ENCODE results near the gene SEMA4F.
"Not testable (repeated sequence)": the region's sequence is repeated elsewhere in the genome, so short reads cannot be mapped to it uniquely, and the experiment has no call there.

Gene SEMA4F, protein sequence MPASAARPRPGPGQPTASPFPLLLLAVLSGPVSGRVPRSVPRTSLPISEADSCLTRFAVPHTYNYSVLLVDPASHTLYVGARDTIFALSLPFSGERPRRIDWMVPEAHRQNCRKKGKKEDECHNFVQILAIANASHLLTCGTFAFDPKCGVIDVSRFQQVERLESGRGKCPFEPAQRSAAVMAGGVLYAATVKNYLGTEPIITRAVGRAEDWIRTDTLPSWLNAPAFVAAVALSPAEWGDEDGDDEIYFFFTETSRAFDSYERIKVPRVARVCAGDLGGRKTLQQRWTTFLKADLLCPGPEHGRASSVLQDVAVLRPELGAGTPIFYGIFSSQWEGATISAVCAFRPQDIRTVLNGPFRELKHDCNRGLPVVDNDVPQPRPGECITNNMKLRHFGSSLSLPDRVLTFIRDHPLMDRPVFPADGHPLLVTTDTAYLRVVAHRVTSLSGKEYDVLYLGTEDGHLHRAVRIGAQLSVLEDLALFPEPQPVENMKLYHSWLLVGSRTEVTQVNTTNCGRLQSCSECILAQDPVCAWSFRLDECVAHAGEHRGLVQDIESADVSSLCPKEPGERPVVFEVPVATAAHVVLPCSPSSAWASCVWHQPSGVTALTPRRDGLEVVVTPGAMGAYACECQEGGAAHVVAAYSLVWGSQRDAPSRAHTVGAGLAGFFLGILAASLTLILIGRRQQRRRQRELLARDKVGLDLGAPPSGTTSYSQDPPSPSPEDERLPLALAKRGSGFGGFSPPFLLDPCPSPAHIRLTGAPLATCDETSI

GRCh38 chr2:74653985-74654882 lies at the start of gene SEMA4F:
Gene SEMA4F (plus strand): TSS chr2:74654247. CDS start chr2:74654377, 130 bp downstream.
- DNase-seq, result peak; percentile 97

DNA sequence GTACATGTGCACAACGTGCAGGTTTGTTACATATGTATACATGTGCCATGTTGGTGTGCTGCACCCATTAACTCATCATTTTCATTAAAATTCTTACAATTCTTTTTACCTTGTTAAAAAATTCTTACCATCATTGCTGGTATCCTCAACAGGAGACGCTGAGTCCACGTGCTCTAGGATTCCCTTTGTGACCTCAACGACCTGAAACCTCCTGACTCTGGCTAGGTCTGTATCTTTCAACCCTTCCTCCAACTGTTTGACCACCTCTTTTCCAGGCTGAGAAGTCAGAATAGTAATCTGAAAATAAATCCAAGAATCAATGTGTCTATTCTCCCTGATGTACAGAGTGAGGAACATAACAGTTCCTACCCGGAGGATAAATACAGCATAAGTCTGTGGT lies 47.1 kb upstream of the SEMA4F start:
- no peak for DNase-seq

DNA sequence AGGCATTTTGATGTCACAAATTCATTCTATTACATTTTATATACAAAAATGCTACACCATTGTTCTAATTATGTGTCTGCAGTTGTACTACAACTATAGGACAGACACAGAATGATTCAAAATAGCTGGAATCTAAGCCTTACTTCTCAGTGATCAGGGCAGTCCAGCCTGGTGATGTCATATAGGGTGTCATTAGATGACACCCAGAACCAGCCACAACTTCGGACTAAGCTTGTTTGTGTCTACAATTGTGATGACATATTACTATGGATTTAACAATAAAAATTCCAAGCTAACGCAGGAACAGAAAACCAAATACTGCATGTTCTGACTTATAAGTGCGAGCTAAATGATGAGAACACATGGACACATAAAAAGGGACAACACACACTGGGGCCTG lies 36.9 kb upstream of the SEMA4F start:
- no peak for DNase-seq

GRCh38 chr2:74618410-74619083 lies 35.5 kb upstream of the SEMA4F start:
- DNase-seq, result no peak

DNA sequence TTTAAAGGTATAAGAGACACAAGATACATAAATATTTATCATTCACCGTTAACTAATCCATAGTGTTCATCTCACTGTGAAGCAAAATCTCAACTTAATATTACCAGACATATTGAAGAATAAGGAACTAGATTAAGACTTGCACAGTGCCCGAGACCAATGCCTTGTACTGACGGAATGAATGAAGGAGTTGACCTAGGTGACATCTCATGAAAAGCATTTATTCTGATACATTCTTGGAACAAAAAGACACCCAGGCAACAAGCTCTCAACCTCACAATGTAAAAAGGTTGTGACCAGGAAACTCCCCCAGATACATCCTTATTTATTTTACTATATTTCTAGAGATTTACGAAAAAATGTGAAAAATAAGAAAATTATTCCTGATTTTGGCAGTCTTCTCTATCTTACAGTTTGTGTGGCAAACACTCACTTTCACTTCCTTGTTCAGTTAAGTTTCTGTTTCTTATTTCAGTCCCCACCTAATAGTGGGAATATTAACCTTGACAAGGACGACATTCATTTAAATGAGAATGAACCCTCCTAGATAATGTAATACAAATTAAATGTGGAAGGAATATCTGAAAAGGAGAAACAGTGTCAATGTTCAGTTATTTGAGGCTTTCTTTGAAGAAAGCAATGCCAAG lies 34.3 kb upstream of the SEMA4F start:
- DNase-seq, result no peak

GRCh38 chr2:74620671-74621070 lies 33.4 kb upstream of the SEMA4F start:
- DNase-seq, result no peak

DNA sequence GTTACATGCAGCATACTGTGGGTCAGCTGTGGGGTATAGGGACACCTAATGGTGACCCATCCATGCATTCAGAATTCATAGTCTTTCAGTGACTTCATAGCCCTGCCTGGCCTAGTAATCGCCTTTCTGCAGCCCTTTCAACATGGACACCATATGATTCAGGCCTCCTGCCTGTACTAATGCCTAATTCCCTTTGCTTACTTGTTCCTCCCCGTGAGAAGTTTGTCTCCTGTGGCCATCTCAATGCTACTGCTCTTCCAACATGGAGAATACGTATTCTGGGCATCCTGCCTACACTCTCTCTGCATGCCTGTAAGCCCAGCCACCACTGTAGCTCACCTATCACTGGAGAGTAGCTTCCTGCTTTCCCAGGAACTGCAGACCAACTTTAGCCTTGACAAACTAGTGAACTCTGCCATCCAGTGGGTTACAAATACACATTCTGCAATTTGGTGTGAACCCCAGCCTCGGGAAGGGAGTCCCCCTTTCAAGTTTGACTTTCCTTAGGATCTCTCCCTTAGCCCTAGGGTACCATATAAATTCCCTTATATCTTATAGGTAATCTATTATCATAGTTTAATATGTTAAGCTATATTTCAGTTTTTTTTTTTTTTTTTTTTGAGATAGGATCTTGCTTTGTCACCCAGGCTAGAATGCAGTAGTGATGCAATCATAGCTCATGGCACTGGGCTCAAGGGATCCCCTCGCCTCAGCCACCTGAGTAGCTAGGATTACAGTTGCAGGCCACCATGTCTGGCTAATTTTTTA lies 28.2 kb upstream of the SEMA4F start:
- no peak for DNase-seq

DNA sequence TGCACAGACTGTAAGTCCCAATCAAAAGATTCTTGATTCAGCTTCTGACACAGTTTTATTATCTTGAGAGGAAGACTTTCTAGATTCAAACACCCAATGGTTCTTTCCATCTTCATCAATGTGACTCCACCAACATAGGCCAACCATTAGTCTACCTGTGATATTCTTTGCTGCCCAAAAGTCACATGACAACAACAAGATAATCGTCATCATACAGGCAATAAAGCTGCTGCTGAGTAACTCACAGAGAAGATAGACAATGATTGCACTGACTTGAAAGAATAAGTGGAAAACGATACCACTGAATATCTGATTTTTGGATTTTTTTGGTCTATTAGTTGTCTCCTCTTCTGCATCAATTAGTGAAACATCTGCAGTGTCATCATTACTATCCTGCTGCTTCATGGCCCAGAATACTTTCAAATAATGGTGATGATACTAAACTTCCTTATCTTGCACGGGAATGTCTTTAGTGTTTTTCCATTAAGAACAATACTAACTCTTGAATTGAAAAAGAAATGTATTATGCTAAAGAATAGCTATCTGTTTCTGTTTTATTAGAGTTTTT lies 25.4 kb upstream of the SEMA4F start:
- DNase-seq, result no peak

DNA sequence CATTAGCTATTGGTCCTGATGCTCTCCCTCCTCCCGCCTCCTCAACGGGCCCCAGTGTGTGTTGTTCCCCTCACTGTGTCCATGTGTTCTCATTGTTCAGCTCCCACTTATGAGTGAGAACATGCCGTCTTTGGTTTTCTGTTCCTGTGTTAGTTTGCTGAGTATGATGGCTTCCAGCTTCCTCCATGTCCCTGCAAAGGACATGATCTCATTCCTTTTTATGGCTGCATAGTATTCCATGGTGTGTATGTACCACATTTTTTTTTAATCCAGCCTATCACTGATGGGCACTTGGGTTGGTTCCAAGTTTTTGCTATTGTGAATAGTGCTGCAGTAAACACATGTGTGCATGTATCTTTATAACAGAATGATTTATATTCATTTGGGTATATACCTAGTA lies 23.6 kb upstream of the SEMA4F start:
- DNase-seq, result not testable (repeated sequence)

GRCh38 chr2:74632209-74632938 lies 21.7 kb upstream of the SEMA4F start:
- no peak for DNase-seq

DNA sequence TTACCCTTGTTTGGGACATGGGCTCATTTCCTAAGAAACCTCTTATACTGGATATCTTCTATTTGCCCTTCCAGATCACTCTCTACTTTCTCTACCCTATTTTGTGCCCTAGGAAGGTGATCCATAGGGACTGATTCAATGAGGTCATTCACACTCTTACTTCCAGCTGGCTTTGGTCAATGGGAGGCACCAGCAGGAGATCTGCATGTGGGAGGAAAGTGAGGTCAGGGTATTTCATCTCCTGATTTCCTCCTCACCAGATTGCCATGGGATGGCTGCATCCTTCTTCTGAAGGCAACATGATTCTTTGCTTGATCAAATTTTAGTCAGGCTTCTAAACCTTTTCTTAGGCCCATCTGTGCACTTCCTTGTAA lies 21.1 kb upstream of the SEMA4F start:
- DNase-seq, result no peak

DNA sequence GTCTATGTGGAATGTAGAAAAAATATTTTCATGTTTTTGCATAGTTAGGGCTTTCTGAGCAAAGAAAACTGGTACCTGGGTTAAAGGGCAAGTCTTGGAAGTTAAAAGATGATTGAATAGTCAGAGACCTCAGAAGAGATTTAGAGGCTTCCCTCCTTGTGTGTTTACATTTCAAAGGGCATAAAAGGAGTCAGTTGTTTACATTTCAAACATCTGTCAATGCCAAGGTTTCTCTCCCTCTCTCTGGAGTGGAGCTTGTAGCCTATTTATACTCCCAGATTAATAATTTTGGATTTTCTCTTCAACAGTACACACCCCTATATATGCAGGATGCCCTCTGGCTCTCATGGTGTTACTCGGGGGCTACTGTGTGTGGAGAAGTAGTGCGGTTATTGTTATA lies 14.5 kb upstream of the SEMA4F start:
- DNase-seq, result no peak

DNA sequence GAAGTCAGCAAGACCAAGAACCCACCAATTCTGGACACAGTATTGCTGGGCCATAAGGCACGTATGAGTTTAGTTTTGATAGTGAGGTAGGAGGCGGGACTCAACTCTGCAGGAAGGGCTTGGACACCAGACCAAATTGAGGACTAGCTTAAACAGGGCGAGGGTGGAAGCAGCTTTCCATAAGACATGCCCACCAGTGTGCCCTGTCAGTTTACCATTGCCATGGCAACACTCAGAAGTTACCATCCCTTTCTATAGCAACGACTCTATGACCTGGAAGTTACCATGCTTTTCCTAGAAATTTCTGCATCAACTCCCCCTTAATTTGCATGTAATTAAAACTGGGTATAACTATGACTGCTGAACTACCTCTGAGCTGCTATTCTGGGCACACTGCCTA lies 8.7 kb upstream of the SEMA4F start:
- no peak for DNase-seq

DNA sequence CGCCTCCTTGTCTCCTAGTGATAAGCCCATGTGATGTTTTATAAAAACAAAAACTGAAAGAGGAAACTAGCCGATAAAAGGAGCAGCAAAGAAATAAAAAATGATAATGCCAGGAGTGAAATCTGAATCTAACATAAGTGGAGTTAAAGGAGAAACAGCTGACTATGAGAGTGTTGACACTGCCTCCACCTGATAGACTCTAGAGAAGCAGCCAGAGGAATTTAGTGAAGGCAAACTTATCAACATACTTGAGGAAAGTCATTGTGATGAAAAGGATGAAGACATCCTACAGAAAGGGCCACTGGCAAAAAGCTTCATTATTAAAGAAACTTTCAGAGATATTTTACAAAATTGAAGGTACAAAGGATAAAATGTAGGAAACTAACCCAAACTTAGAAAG lies 7.8 kb upstream of the SEMA4F start:
- no peak for DNase-seq

- DNase-seq, result no peak
Measured at GRCh38 chr2:74646834-74647482, 7.1 kb upstream of the SEMA4F start.

GRCh38 chr2:74648009-74648443 lies 6.0 kb upstream of the SEMA4F start, which contains the start of gene M1AP:
Gene M1AP (minus strand): TSS chr2:74648330. CDS start chr2:74640275, 8,055 bp downstream.
- peak; percentile 12 for DNase-seq

- DNase-seq, result no peak
Measured at GRCh38 chr2:74653589-74653984, 460 bp upstream of the SEMA4F start.

- no peak for DNase-seq
Measured at GRCh38 chr2:74655579-74655978, 1.5 kb downstream of the SEMA4F start.

DNA sequence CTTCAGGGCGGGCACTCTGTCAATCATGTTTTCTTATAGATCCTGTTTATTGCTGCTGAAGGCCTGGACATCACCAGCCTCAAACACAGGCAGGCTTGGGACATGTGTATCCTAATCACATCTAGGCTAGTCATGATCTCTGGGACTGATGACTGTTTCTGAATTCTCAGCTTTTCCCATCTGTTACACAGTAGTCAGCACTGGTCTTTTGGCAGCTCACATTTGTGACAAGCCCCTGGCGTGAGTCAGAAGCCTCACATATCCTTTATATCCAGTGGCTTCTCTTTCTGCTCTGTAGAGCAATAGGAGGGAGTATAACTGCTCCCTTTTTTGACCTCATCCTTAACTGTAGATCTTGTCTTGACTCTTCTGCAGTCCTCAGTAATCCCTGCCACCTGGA lies 4.5 kb downstream of the SEMA4F start:
- no peak for DNase-seq

DNA sequence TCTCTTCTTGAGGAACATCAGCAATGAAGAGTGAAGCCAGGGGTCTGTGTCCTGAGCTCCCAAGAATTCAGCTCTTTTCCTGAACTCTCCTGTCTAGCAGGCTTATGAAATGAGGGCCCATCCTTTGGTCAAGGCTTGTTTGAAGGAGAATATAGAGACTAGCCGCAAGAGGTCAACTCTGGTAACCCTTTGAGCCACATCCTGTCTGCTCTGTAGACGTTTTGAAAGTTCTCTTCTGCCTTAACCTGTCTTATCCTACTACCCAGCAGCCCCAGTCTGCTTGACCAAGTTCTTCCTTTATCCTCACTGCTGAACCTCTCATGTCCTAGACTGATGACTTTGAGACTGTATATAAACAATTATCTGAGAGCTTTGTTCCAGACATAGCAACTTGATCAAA lies 5.4 kb downstream of the SEMA4F start:
- DNase-seq, result no peak
